CD1c-positive myeloid dendritic cell (primary cell): ENCODE data around the gene CCN2.

ENCODE experiments used
- DNase-seq: peaks from one replicate; pipeline ENCODE4 v3.0.0-alpha.2; 2016; ENCODE audit errors: extremely low spot score

The CCN2 gene, protein sequence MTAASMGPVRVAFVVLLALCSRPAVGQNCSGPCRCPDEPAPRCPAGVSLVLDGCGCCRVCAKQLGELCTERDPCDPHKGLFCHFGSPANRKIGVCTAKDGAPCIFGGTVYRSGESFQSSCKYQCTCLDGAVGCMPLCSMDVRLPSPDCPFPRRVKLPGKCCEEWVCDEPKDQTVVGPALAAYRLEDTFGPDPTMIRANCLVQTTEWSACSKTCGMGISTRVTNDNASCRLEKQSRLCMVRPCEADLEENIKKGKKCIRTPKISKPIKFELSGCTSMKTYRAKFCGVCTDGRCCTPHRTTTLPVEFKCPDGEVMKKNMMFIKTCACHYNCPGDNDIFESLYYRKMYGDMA

DNA sequence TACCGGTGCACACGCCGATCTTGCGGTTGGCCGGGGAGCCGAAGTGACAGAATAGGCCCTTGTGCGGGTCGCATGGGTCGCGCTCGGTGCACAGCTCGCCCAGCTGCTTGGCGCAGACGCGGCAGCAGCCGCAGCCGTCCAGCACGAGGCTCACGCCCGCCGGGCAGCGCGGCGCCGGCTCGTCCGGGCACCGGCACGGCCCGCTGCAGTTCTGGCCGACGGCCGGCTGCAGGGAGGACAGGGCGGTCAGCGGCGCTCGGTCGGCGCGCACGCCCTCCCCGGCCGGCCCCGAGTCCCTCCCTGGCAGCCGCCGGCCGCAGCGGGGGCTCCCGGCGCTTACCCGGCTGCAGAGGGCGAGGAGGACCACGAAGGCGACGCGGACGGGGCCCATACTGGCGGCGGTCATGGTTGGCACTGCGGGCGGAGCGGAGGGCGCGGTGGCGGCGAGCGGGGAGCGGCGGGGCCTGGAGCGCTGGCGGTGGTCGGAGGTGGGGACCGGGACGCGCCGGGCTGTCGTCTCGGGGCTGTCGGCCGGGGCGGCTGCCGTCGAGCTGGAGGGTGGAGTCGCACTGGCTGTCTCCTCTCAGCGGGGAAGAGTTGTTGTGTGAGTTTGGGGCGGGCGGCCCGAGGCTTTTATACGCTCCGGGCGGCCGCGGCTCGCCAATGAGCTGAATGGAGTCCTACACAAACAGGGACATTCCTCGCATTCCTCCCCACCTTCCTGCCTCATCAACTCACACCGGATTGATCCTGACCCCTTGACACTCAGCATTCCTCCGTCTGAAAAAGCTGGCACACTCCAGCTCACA is at the start of gene CCN2:
Gene CCN2 (minus strand): TSS at position 606 of the 809 bp plus-strand sequence. CDS start 200 bp downstream, at position 406.
- no peak for DNase-seq

DNA sequence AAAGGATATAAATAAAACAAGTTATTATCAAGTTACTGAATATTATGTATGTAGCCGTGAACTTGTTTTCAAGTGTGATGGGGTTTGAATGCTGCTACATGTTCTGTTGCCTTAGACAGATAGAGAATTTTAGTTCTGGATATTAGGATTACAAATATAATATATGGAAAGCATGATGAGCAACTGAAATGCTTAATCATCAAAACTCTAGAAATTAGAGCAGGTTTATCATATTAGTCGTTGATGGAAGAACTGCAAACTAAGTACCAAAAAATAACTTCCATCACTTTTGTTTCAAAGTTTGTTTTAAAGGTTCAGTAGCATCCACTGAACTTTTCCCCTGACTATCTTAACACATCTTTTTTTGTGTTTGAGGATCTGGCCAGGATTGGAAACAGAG is 49.1 kb upstream of the CCN2 start:
- no peak for DNase-seq

DNA sequence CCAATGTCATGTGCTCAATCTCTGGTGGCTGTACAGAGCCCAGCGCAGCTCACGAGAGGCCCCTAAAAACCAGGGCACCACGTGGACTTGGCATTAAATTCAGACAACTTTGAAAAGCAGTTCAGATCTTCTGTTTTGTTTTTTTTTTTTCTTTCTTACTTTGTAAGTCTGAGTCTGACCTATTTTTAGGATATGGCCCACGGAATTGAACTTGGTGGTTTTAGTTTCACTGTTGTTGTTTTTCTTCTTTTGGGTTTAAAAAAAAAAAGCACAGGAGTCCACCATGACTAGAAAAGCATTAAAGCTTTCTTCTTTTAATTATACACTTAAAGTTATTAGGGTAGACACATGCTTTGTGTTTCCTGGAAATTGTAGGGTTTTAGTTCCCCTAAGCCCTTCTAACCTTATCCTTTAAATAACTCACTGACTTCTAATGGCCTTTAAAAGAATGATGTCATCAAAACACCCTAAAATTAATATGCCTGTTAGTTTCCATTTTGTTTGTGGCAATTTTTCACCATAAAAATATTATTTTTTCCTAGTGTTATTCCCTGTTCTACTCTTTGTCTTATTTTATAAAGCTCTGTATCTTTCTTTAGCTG is 48.5 kb upstream of the CCN2 start:
- no peak for DNase-seq

DNA sequence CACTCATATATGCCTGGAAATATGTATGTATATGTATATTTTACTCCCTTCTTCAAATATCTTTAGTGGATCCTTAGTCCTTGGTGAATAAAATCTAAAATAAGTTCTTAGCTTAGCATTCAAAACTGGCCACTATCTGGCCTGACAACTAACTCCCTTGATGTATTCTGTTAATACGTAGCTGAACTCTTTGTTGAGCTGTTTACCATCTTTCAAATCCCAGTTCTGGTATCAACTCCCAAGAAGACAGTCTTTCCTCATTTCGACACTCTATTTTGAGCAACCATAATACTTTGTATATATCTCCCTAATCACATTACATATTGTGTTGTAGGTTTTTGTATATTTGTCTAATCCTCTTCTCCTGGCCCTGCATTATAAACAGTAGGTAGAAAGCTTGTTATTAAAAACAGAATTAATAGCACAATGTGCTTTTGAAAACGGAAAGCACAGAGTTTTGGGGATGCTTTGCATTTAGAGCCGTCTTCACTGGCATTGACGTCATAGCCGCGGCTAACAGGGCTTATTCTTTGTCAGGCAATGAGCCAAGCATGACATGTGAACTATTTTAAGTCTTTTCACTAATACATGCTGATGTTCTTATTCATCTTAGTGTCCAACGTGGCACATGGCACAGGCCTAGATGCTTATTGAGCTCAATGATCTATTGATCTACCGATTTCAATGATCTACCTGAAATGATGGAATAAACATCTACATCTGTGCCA is 47.2 kb upstream of the CCN2 start:
- no peak for DNase-seq

DNA sequence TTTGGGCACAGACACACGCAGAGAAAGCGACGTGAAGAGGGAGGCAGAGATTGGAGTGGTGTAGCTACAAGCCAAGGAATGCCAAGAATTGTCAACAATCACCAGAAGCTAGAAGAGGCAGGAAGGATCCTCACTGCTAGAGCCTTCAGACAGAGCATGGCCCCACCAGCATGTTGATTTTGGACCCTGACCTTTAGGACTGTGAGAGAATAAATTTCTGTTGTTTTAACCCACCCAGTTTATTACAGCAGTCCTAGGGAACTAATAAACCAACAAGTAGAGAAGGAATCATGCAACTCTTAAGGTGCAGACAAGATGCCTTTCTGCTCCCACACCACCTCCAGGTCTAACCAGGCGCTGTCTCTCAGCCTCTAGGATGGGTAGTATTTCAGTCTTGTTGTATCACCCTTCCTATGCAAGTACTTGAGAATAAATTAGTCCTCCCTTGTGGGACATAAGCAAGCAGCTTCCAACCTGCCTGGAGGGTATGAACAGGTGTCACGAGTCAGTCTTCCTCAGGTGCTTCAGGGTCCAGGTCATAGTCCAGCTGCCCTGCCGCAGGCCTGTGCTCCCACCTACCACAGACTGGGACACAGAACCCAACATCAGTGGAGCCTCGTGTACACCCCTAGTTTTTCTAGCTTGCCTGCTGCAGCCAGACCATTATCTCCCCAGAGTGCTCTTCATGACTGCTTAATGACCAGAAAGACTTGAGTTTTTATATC is 46.4 kb upstream of the CCN2 start:
- DNase-seq: no peak

DNA sequence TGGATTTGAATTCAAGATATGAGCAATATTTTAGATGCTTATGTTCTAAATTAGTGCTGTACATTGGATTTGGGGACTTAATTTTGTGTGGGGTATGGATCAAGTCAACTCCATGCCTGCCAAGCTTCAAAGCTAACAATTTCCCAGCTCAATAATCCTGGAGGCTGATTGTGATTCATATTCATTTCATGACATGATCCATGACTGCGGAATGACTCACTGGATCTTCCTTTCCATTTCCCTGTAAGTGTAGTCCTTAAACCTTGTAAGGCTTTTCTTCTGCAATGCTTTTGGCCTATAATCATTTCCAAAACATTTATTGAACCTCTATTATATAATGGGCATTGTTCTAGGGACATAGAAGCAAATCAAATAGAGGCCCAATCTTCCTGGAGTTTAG is 44.7 kb upstream of the CCN2 start:
- no peak for DNase-seq

DNA sequence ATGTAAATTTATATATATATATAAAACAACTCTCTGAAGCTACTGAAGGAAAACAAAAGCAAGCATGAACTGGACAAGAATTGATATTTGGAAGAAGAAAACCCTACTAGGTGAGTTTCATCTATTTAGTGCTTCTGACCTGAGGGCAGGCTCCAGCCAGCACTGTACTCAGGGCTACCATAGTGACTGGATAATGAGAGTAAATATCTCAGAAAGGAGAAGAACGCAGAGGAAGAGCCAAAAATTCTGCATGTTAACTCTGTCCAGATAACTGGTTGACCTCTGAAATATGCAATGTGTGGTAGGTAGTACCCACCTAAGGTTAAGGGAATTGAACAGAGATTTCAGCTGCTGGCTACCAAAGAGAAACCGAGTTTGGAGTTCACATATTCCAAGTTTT is 41.4 kb upstream of the CCN2 start:
- no peak for DNase-seq

DNA sequence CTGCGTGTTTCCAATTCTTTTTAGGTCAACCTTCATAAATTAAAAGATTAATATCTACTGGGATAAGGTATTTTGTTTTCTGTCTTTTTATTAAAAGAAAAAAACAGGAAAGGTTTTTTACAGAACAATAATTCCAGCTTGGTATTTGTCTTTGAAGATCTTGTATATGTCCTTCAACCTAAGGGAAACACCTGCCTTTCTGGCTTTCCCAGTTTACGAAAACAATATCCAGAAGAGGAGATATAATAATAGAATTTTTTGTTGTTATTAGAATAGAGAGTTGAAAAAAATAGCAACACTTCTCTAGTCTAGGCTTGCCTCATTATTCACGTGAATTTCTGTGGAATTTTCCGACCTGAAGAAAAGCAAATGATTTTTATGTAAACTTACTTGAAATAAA is 37.9 kb upstream of the CCN2 start:
- DNase-seq: no peak

DNA sequence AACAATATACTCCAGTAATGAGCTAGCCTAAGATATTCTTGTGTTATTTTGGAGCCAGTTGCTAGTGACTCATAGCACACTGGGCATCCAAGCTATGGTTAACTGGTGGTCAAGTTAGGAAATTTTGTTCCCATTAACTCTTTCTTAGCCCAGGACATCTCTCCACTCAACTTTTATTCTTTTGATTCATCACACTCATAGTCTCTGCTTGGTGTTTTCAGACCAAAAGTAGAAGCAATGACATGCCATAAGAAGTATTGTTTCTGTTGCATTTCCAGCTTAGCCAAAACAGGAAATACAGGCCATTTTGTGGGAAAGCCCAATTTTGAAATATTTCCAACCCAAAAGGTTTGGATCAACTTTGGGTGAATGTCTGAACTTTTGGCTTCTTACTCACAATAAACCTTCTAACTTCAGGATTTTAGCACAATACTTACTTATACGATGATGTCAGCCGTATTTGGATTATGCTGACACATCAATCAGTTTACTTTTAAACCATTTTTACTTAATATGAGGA is 31.6 kb upstream of the CCN2 start:
- no peak for DNase-seq

DNA sequence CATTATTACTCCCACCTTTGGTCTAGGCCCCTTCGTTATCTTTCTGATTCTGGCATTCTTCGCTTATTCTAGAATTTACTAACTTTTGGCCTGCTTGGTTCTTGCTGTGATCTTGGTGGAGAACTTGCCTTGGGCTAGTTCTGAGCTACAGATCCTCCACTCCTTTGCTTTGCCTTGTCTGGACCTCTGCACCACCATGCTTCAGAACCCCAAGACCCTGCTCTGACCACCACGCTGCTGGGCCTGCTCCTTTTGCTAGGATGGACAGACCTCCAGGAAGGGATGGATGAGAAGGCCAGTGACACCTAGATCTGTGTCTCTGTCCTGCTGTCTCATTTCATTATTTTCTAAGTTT is 30.4 kb upstream of the CCN2 start:
- DNase-seq: no peak

DNA sequence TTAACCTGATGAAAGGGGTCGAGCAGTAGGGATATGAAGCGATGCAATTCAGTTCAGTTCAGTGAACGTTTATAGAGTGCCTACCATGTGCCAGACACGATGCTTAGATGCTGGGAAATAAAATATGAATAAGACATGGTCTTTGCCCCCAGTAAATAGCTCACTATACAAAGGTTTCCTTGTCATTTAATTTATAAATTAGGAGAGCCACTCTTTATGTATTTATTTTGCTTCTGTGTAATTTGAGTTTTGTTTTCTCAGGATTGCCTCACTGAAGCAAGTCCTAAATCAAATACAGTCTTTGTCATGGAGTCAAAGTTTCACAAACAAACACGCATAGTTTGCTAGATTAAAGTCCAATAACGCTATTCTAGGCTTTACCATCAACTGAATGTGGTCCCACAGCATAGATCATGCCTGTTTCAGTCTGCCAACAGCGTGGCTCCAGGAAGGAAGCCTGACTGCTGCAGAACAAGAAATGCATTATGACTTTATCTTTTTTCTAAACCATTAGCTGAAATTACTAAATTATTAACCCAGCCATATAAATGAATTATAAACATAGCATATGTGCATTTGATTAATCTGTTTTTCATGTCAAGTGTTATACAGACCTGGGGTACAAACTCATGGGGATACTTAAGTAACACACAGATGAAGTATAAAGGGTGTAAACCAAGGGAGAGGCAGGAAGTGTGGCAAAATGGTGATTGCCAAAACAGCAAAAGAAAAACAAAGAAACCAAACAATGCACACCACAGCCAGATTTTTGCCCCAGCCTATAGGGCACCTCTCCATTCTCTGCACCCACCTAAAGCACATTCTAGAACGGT is 29.8 kb upstream of the CCN2 start:
- no peak for DNase-seq

DNA sequence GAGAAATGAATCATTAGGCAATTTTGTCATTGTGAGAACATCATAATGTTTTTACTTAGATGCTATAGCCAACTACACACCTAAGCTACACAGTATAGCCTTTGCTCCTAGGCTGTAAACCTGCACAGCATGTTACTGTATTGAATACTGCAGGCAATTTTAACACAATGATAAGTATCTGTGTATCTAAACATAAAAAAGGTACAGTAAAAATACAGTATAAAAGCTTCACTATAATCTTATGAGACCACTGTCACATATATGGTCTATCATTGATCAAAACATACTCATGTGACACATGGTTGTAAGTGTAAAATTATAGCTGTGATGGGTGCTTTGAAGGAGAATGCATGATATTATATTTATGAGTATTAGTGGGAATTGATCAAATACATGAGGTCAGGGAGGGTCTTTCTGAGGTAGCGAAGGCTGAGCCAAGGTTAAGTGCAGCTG is 29.2 kb upstream of the CCN2 start:
- DNase-seq: no peak

DNA sequence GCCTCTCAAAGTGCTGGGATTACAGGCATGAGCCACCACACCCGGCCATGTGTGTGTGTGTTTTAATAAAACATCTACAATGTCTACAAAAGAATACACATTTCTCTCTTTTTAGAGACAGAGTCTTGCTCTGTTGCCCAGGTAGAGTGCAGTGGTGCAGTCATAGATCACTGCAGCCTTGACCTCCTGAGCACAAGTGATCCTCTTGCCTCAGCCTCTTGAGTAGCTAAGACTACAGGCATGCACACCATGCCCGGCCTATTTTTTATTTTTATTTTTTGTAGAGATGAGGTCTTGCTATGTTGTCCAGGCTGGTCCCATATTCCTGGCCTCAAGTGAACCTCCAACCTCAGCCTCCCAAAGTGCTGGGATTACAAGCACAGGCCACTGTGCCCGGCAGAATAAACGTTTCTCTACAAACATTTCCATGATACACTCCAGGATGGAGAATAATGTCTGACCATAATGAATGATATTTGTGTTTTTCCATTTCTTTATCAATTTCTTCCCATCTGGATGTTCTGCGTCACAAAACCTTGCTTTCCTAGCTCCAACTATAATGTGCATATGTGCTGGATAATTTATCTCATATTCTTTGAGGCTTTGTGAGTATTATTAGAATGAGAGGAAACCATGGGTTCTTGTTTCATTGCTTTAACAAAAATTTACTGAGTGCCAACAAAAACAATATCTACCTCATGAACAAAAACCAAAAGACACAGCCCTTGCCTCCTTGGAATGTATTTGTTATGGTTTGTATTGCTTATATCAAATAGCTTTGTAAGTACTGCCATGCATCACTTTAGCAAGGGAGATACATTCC is 28.6 kb upstream of the CCN2 start:
- no peak for DNase-seq

DNA sequence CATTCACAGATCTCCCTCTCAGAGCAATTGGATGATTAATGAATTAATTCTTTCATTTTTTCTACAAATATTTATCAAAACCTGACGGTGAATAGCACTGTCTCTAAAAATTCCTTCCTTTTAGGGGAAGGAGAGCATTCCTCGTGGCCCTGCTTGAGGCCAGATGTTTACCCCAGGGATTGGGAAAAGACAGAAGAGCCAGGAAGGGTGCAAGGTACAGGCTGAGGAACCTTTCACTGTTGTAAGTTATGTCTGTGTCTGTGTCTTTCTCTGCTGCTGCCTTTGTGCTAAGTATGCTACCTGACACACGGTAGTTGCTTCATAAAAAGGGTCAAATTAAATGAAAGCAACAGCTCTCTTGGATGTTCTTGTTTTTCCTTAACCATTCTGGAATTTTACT is 27.4 kb upstream of the CCN2 start:
- no peak for DNase-seq

DNA sequence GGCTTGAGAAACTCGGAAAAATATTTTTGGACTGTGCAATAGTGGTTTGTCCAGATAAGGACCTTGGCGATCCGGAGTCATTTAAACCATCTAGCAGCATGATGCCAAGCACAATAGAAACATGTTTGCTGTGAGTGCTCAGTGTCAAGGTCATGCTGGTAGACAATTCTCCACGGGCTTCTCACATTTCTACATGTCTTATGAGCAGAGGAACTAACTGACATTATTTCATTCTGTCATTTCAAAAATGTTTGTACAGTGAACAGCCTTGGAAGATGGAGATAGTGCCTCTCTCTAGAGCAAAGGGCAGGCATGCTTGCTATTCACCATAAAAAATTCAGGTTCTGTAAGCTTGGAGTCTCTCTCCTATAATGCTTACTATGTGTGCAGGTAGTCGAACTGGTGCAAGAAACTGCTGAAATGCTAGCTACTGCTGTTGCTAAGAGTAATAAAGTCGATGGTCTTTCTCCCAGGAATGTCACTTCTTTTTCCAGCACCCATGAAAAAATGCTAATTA is 25.4 kb upstream of the CCN2 start:
- DNase-seq: no peak

DNA sequence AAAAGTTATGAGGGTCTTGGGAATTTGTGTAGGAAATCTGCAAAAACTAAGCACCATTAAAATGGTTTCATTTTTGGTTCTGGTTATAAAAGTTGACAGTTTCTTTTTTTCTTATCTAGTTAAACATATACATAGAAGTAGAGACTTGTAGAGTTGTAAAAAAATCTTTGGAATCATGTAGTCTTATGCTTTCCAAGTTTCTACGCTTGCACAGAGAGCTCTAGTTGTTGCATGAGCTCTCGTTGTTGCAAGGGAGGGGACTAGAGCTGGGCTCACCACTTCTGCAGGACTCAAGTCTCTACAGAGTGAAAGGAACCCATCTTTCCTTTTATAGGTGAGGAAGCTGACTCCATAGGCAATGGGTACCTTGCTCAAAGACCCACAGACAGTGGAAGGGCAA is 21.6 kb upstream of the CCN2 start:
- DNase-seq: no peak

DNA sequence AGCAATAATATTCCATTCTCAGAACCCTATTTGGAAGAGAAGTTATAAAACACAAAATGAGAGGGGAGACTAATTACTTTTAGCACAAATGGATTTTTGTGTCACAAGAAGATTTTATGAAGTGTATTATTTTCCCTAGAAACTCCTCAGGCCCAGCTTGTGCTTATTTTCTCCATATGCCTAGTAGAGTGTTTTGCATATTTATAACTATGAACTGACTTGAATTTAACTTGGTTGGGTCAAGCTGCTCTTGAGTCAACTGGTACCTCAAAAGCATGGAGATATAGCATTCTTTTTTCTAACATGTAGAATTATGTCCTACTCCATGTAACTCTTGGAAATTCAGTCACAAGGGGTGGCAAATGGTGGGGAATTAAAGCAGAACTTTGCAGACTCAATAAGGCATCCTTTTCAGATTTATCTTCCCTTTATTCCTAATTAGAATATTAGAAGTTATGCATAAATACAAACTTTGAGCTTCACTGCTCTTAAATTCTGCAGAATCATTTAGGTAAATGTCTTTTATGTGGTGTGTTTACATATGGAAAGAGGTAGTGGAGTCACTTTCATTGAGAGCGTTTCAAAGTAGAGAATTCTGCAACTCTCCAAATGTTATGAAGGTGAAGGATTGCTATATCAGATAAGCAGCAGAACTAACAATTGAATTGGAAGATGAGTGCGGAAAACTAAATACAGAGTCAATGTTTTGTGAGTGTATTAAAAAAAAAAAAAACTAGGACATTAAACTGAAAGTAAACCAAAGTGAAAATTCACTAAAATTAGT is 19.1 kb upstream of the CCN2 start:
- DNase-seq: no peak

DNA sequence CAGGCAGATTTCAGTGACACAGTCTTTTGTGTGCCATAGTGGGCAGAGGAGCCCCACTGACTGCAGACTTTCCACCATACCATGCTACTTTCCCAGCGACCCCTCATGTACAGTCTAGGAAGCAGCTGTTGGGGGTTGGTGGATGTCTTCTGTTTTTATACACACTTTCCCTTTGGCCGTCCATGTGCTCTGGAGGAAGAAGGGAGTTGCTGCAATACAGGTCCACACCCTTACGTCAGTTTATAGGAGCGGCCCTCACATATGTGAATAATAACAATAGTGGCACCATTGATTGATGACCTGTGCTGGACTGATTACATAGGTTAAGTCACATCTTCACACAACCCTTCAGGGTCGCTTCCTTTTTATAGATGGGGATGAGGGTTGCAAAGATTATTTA is 17.5 kb upstream of the CCN2 start:
- no peak for DNase-seq

DNA sequence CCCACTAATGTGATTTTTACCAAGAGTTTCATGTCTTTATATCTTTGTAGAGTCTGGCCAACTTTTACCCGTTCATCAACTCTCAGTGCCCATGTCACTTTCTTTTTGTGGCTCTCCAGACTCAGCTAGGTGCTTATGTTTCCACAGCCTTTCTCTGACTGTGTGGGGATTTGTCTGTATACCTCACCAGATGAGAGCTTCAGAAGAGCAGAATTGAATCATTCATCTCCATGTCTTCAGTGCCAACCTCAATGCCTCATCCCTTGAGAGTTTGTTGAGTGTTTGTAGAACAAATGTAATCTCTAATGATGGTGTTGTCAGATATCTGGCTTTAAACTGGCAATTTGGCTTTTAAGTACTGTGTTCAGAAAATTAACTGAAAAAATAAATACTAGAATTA is 16.8 kb upstream of the CCN2 start:
- no peak for DNase-seq
